Eye (tissue), 1 donor: ENCODE data around the gene FAXDC2.

Experiments used
- DNase-seq: peaks from one replicate; pipeline ENCODE4 v3.0.0-alpha.2; 2015

The FAXDC2 gene

GRCh38 chr5:154850255-154851062 lies at the start of gene FAXDC2:
Gene FAXDC2, minus strand, starts transcription at chr5:154850603. Its CDS starts 12,425 bp downstream, at chr5:154838178.
- peak; percentile 90 for DNase-seq

GRCh38 chr5:154900066-154900465 lies 49.7 kb upstream of the FAXDC2 start:
- DNase-seq = no peak

- no peak for DNase-seq
These were observed 48.9 kb upstream of the FAXDC2 start for GRCh38 chr5:154899151-154899816.

GRCh38 chr5:154898210-154898609 lies 47.8 kb upstream of the FAXDC2 start:
- DNase-seq = no peak

- DNase-seq = no peak
These were observed 46.3 kb upstream of the FAXDC2 start for GRCh38 chr5:154896562-154897165.

- no peak for DNase-seq
These were observed 45.5 kb upstream of the FAXDC2 start for GRCh38 chr5:154895606-154896561.

GRCh38 chr5:154893381-154893780 lies 43.0 kb upstream of the FAXDC2 start:
- DNase-seq = no peak

- no peak for DNase-seq
These were observed 42.0 kb upstream of the FAXDC2 start for GRCh38 chr5:154892369-154892771.

- no peak for DNase-seq
These were observed 35.0 kb upstream of the FAXDC2 start for GRCh38 chr5:154885439-154885838.

- DNase-seq = no peak
These were observed 34.0 kb upstream of the FAXDC2 start for GRCh38 chr5:154884424-154884823.

- DNase-seq = no peak
These were observed 31.6 kb upstream of the FAXDC2 start for GRCh38 chr5:154881986-154882385.

- peak; percentile 15 for DNase-seq
These were observed 28.4 kb upstream of the FAXDC2 start for GRCh38 chr5:154878642-154879335.

GRCh38 chr5:154873791-154874331 lies 23.5 kb upstream of the FAXDC2 start:
- no peak for DNase-seq

GRCh38 chr5:154871734-154872133 lies 21.3 kb upstream of the FAXDC2 start:
- DNase-seq = no peak

GRCh38 chr5:154868702-154869101 lies 18.3 kb upstream of the FAXDC2 start:
- DNase-seq = peak; percentile 42

- no peak for DNase-seq
These were observed 16.4 kb upstream of the FAXDC2 start for GRCh38 chr5:154866841-154867240.

GRCh38 chr5:154865466-154866184 lies 15.2 kb upstream of the FAXDC2 start:
- no peak for DNase-seq

GRCh38 chr5:154863291-154864080 lies 13.1 kb upstream of the FAXDC2 start:
- no peak for DNase-seq

- no peak for DNase-seq
These were observed 12.4 kb upstream of the FAXDC2 start for GRCh38 chr5:154862766-154863165.

GRCh38 chr5:154861946-154862345 lies 11.5 kb upstream of the FAXDC2 start:
- no peak for DNase-seq
